Retinal pigment epithelial cell (primary cell): ENCODE results near the gene ABCC3.

Source experiments
- DNase-seq: peaks from one replicate; pipeline ENCODE4 v3.0.0-alpha.2; 2010; ENCODE audit warnings: low read depth
- H3K4me3 ChIP-seq: 2 replicates; pipeline ENCODE4 v1.5.1; 2011; ENCODE audit warnings: mild to moderate bottlenecking, low read length, control low read depth, moderate library complexity
- CTCF ChIP-seq: conservative IDR thresholded peaks from 2 replicates; pipeline ENCODE4 v1.5.1; 2011; ENCODE audit warnings: low read depth, low read length, control low read depth, inconsistent platforms

The ABCC3 gene

DNA sequence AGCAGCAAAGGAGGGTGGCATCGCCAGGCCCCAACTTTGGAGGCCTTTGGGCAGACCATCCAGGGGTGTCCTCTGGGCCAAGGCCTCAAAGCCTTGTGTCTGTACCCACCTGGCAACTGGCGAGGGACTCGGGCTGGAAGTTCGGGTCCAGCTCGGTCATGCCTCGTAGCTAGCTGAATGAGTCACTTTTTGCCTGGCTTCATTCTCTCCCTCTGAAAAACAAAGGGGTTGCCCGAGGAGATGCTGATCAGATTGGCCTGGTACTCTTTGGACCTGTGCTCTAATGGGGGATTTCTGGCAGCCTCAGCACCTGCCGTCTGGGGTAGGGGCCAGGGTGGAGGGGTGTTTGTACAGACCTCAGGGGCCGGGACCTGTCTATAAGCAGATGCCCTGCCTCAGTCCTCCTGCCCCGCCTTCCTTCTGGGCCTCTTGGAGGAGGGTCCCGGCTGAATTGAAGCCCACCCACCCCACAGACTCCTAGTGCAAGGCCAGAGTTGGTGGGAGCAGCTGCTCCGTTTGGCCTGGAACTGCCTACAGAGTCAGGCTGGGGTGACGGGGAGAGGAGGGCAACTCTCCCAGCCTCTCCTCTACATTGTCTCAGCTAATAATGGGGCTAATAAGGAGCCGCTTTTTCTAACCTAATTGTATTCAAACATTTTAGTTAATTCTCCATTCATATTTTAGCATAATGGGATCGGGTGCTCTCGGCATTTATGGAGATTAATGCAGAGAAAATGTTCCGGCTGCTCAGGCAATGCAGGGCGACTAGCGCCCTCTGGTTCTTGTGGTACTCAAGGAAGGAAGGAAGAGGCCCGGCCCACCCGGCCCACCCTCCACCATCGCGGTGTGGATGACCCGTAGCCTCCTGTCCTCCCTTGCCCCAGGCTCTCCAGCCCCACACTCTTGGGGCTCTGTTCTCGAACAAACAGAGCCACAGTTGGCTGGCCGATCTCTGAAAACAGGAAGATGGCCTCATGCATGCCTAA is 21.4 kb upstream of the ABCC3 start:
- TF ChIP-seq CTCF: peak; percentile 33
- H3K4me3 ChIP-seq: no peak overlapping the region
- no peak for DNase-seq

DNA sequence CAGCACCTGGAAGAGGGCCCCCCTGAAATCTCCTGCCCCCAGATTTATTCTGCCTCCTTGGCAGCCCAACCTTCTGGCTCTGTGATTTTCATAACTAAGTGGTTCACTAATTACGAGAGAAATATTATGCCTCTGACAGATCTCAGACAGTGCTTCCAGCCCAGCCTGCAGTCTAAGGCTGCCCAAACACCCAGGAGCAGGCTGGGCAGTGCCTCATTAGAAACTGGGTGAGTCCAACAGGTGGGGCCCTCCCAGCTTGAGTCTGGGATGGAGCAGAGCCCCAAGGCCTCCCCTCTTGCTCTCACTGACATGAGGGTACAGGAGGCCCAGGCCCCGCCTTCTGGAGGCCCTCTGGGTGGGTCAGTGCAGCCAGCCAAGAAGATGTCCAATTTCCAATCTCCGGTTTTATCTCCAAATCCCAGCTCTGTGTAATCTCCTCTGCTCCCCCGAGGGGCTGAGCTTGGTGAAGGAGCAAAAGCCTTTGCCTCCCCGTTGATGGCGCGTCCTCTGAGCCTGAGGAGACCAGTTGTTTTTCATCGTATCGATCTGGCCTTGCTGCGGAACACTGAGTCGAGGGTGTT is 20.1 kb upstream of the ABCC3 start:
- DNase-seq: no peak
- H3K4me3 ChIP-seq: no peak overlapping the region
- no peak for TF ChIP-seq CTCF

- no peak for DNase-seq
- TF ChIP-seq CTCF: no peak
- no peak overlapping the region for H3K4me3 ChIP-seq
These were observed 18.9 kb upstream of the ABCC3 start for GRCh38 chr17:50615828-50616227.

DNA sequence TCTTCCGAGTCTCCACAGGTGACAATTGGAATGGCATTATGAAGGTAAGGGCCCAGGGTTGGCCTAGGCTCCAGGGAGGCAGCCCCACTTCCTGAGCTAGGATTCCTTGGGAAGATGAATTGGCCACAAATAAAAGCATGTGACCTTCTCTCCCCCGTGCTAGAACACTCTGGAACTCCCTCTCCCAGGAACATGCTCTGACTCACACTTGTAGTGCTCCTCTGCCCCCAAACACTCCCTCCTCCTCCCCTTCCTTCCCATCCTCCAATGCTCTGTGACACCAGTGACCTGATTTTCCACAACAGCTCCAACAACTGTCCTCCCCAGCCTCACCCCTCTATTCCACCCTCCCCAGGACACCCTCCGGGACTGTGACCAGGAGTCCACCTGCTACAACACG is 16.4 kb upstream of the ABCC3 start:
- no peak for DNase-seq
- no peak overlapping the region for H3K4me3 ChIP-seq
- TF ChIP-seq CTCF: no peak

DNA sequence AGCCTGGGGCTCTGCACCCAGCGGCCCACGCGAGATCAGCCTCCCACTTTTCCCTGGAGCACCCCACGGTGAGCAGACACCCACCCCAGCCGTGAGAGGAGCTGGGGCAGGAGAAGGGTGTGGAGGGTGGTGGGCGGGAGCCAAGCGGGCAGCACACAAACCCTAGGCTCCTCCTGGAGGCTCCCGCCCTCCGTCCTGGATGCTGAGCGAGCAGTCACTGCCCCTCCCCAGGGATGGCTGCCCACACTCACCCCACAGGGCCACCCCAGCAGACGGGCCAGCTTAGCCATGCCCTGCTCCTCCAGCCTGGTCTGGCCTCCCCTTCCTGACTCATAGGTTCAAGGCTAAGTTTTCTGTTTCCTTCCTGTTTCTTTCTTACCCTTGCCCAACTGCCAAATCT is 15.7 kb upstream of the ABCC3 start:
- TF ChIP-seq CTCF: no peak
- no peak overlapping the region for H3K4me3 ChIP-seq
- DNase-seq: no peak

GRCh38 chr17:50619489-50619888 is 15.2 kb upstream of the ABCC3 start:
- H3K4me3 ChIP-seq: no peak overlapping the region
- no peak for TF ChIP-seq CTCF
- DNase-seq: no peak

DNA sequence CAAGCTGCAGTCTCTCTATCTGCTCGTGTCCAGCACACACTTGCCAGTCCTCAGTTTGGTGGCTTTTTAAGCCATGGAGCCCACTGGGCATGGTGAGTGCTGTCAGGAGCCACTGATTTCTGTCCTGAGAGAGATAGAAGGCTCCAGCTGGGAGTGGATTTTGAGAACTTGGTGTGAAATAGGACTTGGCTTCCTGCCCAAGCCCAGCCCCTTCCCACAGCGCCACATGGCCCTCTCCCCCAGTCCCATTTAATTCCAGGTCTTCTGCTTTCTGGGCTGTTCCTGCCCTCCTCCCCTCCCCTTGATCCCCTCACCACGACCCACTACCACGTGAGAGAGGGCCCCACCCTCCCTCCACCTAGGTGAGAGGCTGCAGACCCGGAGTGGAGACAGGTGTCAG is 14.4 kb upstream of the ABCC3 start:
- no peak overlapping the region for H3K4me3 ChIP-seq
- TF ChIP-seq CTCF: no peak
- no peak for DNase-seq
